Measurements from ENCODE around the gene USP43.

GRCh38 chr17:9763643-9764042, 118.3 kb downstream of the USP43 start:
- no peak for TF ChIP-seq CTCF (IDR thresholded peaks at IDR 0.05)
- TF ChIP-seq POLR2AphosphoS5 (IDR thresholded peaks at IDR 0.05) = no peak
- TF ChIP-seq POLR2A (IDR thresholded peaks at IDR 0.05) = no peak
